ENCODE measurements around the gene RGS6.

GRCh38 chr14:72264716-72265115 lies 332.5 kb downstream of the RGS6 start:
- TF ChIP-seq CTCF (IDR thresholded peaks at IDR 0.05; ENCODE audit: low read depth, low read length, poor library complexity, severe bottlenecking) (no peak), EZH2phosphoT487 (IDR thresholded peaks at IDR 0.05; ENCODE audit: borderline replicate concordance, low read length) (no peak)

Data from DOHH2 (cell line).